SK-N-SH (cell line): ENCODE measurements around the gene YWHAE.

Experiments used
- EP300 ChIP-seq, 2 experiments: IDR thresholded peaks; 2 replicates each; pipeline versions ENCODE4 v1.4.0 to v1.6.1; 2012; ENCODE audit warnings: borderline replicate concordance in 1 of 2, low read depth in 1 of 2, low read length in 1 of 2
- EZH2phosphoT487 ChIP-seq: fragments of 200-600 bp; sonication (generic); IDR thresholded peaks from 2 replicates; pipeline ENCODE4 v1.6.1; 2017; ENCODE audit warnings: low read depth, mixed run types, mild to moderate bottlenecking, antibody characterized with exemption, moderate library complexity, borderline replicate concordance
- FOSL2 ChIP-seq: IDR thresholded peaks from 2 replicates; pipeline ENCODE4 v1.4.0; 2012; ENCODE audit warnings: low read depth, mild to moderate bottlenecking, moderate library complexity, borderline replicate concordance
- FOXM1 ChIP-seq: IDR thresholded peaks from 2 replicates; pipeline ENCODE4 v1.4.0; 2012; ENCODE audit warnings: low read depth, mild to moderate bottlenecking
- GABPA ChIP-seq: IDR thresholded peaks from 2 replicates; pipeline ENCODE4 v1.4.0; 2012; ENCODE audit warnings: low read depth, mild to moderate bottlenecking
- JUND ChIP-seq: IDR thresholded peaks from 2 replicates; pipeline ENCODE4 v1.4.0; 2012
- MAX ChIP-seq: IDR thresholded peaks from 2 replicates; pipeline ENCODE4 v1.4.0; 2012; ENCODE audit warnings: low read depth
- NFIC ChIP-seq: IDR thresholded peaks from 2 replicates; pipeline ENCODE4 v1.4.0; 2012; ENCODE audit warnings: borderline replicate concordance
- POLR2AphosphoS5 ChIP-seq: IDR thresholded peaks from 2 replicates; pipeline ENCODE4 v1.6.1; 2012; ENCODE audit warnings: low read depth, low read length
- REST ChIP-seq: IDR thresholded peaks from 2 replicates; pipeline ENCODE4 v1.6.1; 2012; ENCODE audit warnings: mild to moderate bottlenecking, low read depth, low read length, moderate library complexity
- TAF1 ChIP-seq: IDR thresholded peaks from 2 replicates; pipeline ENCODE4 v1.6.1; 2012; ENCODE audit warnings: low read depth, mild to moderate bottlenecking, low read length, moderate library complexity, borderline replicate concordance
- TF ChIP-seq, protein P1 (sequence below): fragments of 200-600 bp; sonication (generic); IDR thresholded peaks from 2 replicates; pipeline ENCODE4 v1.6.1; 2017; ENCODE audit warnings: antibody characterized with exemption, mild to moderate bottlenecking, moderate library complexity

DNA sequence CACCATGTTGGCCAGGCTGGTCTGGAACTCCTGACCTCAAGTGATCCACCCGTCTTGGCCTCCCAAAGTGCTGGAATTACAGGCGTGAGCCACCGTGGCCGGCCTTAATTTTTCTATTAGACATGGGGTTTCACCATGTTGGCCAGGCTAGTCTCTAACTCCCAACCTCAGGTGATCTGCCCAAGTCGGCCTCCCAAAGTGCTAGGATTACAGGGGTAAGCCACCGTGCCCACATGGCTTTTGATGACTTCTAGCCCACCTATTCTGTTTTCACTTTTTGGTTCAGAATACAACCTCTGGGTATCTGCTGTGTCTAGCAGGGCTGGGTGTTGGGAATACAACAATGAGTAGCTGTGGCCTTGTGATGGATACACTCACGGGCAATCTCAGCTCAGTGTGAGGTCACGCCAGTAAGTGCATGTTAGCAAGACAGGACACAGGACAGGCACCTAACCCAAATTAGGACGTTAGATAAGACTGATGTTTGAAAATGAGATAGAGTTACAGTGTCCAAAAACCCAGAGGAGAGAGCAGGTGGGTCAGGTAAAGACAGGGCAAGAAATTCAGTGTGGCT lies 14.1 kb upstream of the YWHAE start:
- TF ChIP-seq, protein P1, sequence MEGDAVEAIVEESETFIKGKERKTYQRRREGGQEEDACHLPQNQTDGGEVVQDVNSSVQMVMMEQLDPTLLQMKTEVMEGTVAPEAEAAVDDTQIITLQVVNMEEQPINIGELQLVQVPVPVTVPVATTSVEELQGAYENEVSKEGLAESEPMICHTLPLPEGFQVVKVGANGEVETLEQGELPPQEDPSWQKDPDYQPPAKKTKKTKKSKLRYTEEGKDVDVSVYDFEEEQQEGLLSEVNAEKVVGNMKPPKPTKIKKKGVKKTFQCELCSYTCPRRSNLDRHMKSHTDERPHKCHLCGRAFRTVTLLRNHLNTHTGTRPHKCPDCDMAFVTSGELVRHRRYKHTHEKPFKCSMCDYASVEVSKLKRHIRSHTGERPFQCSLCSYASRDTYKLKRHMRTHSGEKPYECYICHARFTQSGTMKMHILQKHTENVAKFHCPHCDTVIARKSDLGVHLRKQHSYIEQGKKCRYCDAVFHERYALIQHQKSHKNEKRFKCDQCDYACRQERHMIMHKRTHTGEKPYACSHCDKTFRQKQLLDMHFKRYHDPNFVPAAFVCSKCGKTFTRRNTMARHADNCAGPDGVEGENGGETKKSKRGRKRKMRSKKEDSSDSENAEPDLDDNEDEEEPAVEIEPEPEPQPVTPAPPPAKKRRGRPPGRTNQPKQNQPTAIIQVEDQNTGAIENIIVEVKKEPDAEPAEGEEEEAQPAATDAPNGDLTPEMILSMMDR, result no peak
- no peak for TF ChIP-seq JUND
- no peak for TF ChIP-seq EP300 (IDR thresholded peaks at IDR 0.05; ENCODE audit: borderline replicate concordance in 1 of 2, low read depth in 1 of 2, low read length in 1 of 2)
- TF ChIP-seq POLR2AphosphoS5, result no peak
- TF ChIP-seq TAF1, result no peak
- TF ChIP-seq EZH2phosphoT487, result no peak
- no peak for TF ChIP-seq GABPA
- no peak for TF ChIP-seq FOXM1
- TF ChIP-seq NFIC, result no peak
- TF ChIP-seq FOSL2, result no peak
- TF ChIP-seq REST, result no peak
- TF ChIP-seq MAX, result no peak
